Measurements from ENCODE around the gene C1QA.

The C1QA gene

GRCh38 chr1:22594396-22594795 is 42.0 kb upstream of the C1QA start:
- TF ChIP-seq CTCF (conservative IDR thresholded peaks at IDR 0.05; ENCODE audit: low read depth, low read length): no peak
- H3K4me3 ChIP-seq (ENCODE audit: low read depth, low read length): no peak overlapping the region
- no peak for DNase-seq (ENCODE audit: low read depth)

- DNase-seq (ENCODE audit: low read depth): no peak
- no peak overlapping the region for H3K4me3 ChIP-seq (ENCODE audit: low read depth, low read length)
- no peak for TF ChIP-seq CTCF (conservative IDR thresholded peaks at IDR 0.05; ENCODE audit: low read depth, low read length)
Measured at GRCh38 chr1:22595108-22595507, 41.3 kb upstream of the C1QA start.

- no peak for DNase-seq (ENCODE audit: low read depth)
- TF ChIP-seq CTCF (conservative IDR thresholded peaks at IDR 0.05; ENCODE audit: low read depth, low read length): no peak
- no peak overlapping the region for H3K4me3 ChIP-seq (ENCODE audit: low read depth, low read length)
Measured at GRCh38 chr1:22597301-22597965, 39.0 kb upstream of the C1QA start.

- no peak overlapping the region for H3K4me3 ChIP-seq (ENCODE audit: low read depth, low read length)
- TF ChIP-seq CTCF (conservative IDR thresholded peaks at IDR 0.05; ENCODE audit: low read depth, low read length): no peak
- no peak for DNase-seq (ENCODE audit: low read depth)
Measured at GRCh38 chr1:22597996-22598395, 38.4 kb upstream of the C1QA start.

GRCh38 chr1:22598736-22599135 is 37.7 kb upstream of the C1QA start:
- TF ChIP-seq CTCF (conservative IDR thresholded peaks at IDR 0.05; ENCODE audit: low read depth, low read length): no peak
- H3K4me3 ChIP-seq (ENCODE audit: low read depth, low read length): no peak overlapping the region
- DNase-seq (ENCODE audit: low read depth): no peak

- no peak for DNase-seq (ENCODE audit: low read depth)
- TF ChIP-seq CTCF (conservative IDR thresholded peaks at IDR 0.05; ENCODE audit: low read depth, low read length): no peak
- H3K4me3 ChIP-seq (ENCODE audit: low read depth, low read length): no peak overlapping the region
Measured at GRCh38 chr1:22600071-22600816, 36.2 kb upstream of the C1QA start.

Measured in choroid plexus epithelial cell (primary cell).